PC-3 (cell line): Measurements from ENCODE around the gene DGKG.

Experiments used
- CTCF ChIP-seq: fragments of 300-600 bp; sonication (generic); conservative IDR thresholded peaks from 2 replicates; pipeline ENCODE4 v1.5.1; 2017; ENCODE audit warnings: antibody characterized with exemption, low read depth, mild to moderate bottlenecking, low read length
- EZH2phosphoT487 ChIP-seq: fragments of 300-600 bp; sonication (generic); IDR thresholded peaks from 2 replicates; pipeline ENCODE4 v1.6.1; 2018; ENCODE audit warnings: mild to moderate bottlenecking, antibody characterized with exemption, low read length, borderline replicate concordance

GRCh38 chr3:186129206-186129605, 232.8 kb downstream of the DGKG start:
- TF ChIP-seq CTCF (no peak), EZH2phosphoT487 (no peak)
